Activated T-helper 1 cell treated with anti-CD3 and anti-CD28 coated beads, Interleukin-12 subunit alpha, Interleukin-12 subunit beta, Interleukin-2, Interleukin-4 antibody, amounts not matched to agents 30 ng/mL and 10 ng/mL and 1 ng/mL, durations not matched to agents 14 hours and 24 hours and 36 hours (primary cell): ENCODE data around the gene SPEM2. TPM values are rescaled to one million over a fixed set of nuclear protein-coding genes. Genes with fewer than 3 reads are reported as not detected.

ENCODE experiments used
- DNase-seq: peaks from one replicate; pipeline ENCODE4 v3.0.0; 2021; ENCODE audit warnings: low spot score
- H3K27ac Mint-ChIP-seq: one replicate; pipeline ENCODE4 v1.8.0; 2021; ENCODE audit warnings: mild to moderate bottlenecking, mixed read lengths
- H3K27me3 Mint-ChIP-seq: one replicate; pipeline ENCODE4 v1.8.0; 2022; ENCODE audit warnings: mild to moderate bottlenecking, moderate library complexity, mixed read lengths; ENCODE audit not compliant: insufficient read depth
- H3K36me3 Mint-ChIP-seq: one replicate; pipeline ENCODE4 v1.8.0; 2021; ENCODE audit warnings: low read depth, mixed read lengths
- H3K4me1 Mint-ChIP-seq: one replicate; pipeline ENCODE4 v1.8.0; 2021; ENCODE audit warnings: low read depth, mixed read lengths
- H3K4me3 Mint-ChIP-seq: one replicate; pipeline ENCODE4 v1.8.0; 2021; ENCODE audit warnings: mild to moderate bottlenecking, moderate library complexity, mixed read lengths
- H3K9me3 Mint-ChIP-seq: one replicate; pipeline ENCODE4 v1.8.0; 2021; ENCODE audit warnings: mixed read lengths
- intact Hi-C: fragments of 100-400 bp; cut with micrococcal nuclease; formaldehyde crosslinking; loops from one replicate; pipeline ENCODE4 v1.15.1; 2024
- total RNA-seq: library from RNA; stranded (reverse); gene quantifications from 2 replicates; pipeline ENCODE4 v1.2.3, GENCODE V29; 2022

Gene SPEM2
- total RNA-seq, 1 donor from 2014 or later, result not detected

DNA sequence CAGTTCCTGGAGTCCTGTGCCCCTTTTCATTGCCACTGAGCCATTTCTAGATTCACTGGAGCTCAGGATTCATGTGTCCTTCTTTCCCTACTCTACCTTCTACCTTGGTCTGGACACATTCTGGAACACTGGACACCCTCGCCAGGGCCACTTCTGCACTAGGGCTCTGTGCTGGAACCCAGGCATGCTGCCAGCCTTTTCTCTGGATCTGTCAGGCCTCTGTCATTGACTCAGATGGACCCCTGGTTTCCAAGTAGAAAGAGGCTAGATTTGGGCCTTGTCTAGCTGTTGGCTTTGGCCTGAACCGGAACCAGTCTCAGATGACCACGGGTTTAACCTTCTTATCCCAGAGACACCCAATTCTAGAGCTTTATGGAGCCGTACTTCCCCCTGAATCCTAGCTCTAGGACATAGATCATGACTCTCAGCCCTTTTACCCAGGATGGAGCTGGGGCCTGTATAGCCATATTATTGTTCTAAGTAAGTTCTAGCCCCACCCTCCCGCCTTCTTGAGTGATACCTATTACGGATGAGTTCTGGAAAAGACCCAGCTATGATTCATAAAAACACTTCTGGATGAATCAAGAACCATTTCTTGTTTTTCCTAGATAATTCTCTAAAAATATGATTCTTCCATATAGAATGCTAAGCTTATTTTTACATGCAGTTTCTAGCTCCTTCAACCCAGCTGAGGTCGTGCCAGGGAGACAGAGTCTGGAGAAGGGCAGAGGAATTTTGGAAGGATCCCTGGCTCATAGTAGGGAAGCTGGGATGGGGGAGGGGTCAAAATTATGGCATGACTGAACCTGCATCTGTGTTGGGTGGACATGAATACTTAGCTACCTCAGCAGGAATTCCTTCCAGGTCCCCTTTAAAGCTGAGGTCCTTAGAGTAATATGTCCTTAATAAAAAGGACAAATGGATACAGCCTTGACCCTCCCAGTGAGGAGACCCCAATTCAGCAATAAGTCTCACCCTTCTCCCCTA is 18.4 kb downstream of the SPEM2 start:
- peaks cover 26% of the 10 kb centered on the region for H3K4me1 Mint-ChIP-seq
- intact Hi-C loops, result no loop called here
- no peak overlapping the region for H3K27ac Mint-ChIP-seq
- H3K9me3 Mint-ChIP-seq, result no peaks in the 10 kb centered on the region
- H3K4me3 Mint-ChIP-seq, result no peak overlapping the region
- DNase-seq, result no peak
- peaks cover 31% of the 10 kb centered on the region for H3K36me3 Mint-ChIP-seq
- H3K27me3 Mint-ChIP-seq, result peaks cover 21% of the 10 kb centered on the region

- peak within 1 kb of the TSS; percentile 34 for H3K27ac Mint-ChIP-seq
- peaks cover 29% of the 10 kb centered on the region for H3K36me3 Mint-ChIP-seq
- H3K9me3 Mint-ChIP-seq, result no peaks in the 10 kb centered on the region
- no peak for DNase-seq
- intact Hi-C loops, result loop anchor here (1.0 kb wide), 1 partner anchor 10 kb away; no protein-coding TSS in a partner anchor
- peaks cover 19% of the 10 kb centered on the region for H3K27me3 Mint-ChIP-seq
- H3K4me3 Mint-ChIP-seq, result peak within 1 kb of the TSS; percentile 79
- peaks cover 20% of the 10 kb centered on the region for H3K4me1 Mint-ChIP-seq
Measured at GRCh38 chr17:7444682-7445618, 19.5 kb downstream of the SPEM2 start, which contains the start of gene CHRNB1. TSS of gene CHRNB1 (plus strand) at chr17:7445061. CDS start at chr17:7445128, 67 bp downstream.

GRCh38 chr17:7445619-7445968 is 20.2 kb downstream of the SPEM2 start:
- Mint-ChIP-seq H3K9me3 (no peaks in the 10 kb centered on the region), H3K36me3 (peaks cover 33% of the 10 kb centered on the region), H3K27ac (peak overlapping the region; percentile 34), H3K27me3 (peaks cover 19% of the 10 kb centered on the region), H3K4me1 (peaks cover 15% of the 10 kb centered on the region), H3K4me3 (peak overlapping the region; percentile 79)
- intact Hi-C loops, result loop anchor here (1.0 kb wide), 1 partner anchor 10 kb away; no protein-coding TSS in a partner anchor
- DNase-seq, result peak; percentile 24

DNA sequence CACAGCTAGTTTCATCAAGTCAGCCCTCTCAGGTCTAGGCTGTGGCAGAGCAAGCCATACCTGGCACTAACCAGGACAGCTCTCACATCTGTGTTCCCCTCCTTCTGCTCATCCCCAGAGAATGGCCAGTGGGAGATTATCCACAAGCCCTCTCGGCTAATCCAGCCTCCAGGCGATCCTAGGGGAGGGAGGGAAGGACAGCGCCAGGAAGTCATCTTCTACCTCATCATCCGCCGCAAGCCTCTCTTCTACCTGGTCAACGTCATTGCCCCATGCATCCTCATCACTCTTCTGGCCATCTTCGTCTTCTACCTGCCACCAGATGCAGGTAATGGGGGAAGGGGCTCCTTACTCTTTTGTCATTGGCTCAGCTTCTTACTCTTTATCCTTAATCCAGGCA is 23.0 kb downstream of the SPEM2 start:
- intact Hi-C loops, result no loop called here
- Mint-ChIP-seq H3K9me3 (no peaks in the 10 kb centered on the region), H3K4me3 (no peak overlapping the region), H3K27ac (no peak overlapping the region), H3K4me1 (peaks cover 16% of the 10 kb centered on the region), H3K27me3 (peaks cover 17% of the 10 kb centered on the region), H3K36me3 (peaks cover 29% of the 10 kb centered on the region)
- no peak for DNase-seq

GRCh38 chr17:7459961-7460545 is 34.6 kb downstream of the SPEM2 start:
- H3K36me3 Mint-ChIP-seq, result peaks cover 16% of the 10 kb centered on the region
- no peaks in the 10 kb centered on the region for H3K27me3 Mint-ChIP-seq
- peaks cover 17% of the 10 kb centered on the region for H3K4me1 Mint-ChIP-seq
- DNase-seq, result no peak
- intact Hi-C loops, result loop anchor here (5.0 kb wide), 2 partner anchors 153 to 423 kb away; partner anchors contain the start of genes EIF5A and SLC16A13
- no peaks in the 10 kb centered on the region for H3K9me3 Mint-ChIP-seq
- H3K4me3 Mint-ChIP-seq, result no peak overlapping the region
- H3K27ac Mint-ChIP-seq, result no peak overlapping the region

DNA sequence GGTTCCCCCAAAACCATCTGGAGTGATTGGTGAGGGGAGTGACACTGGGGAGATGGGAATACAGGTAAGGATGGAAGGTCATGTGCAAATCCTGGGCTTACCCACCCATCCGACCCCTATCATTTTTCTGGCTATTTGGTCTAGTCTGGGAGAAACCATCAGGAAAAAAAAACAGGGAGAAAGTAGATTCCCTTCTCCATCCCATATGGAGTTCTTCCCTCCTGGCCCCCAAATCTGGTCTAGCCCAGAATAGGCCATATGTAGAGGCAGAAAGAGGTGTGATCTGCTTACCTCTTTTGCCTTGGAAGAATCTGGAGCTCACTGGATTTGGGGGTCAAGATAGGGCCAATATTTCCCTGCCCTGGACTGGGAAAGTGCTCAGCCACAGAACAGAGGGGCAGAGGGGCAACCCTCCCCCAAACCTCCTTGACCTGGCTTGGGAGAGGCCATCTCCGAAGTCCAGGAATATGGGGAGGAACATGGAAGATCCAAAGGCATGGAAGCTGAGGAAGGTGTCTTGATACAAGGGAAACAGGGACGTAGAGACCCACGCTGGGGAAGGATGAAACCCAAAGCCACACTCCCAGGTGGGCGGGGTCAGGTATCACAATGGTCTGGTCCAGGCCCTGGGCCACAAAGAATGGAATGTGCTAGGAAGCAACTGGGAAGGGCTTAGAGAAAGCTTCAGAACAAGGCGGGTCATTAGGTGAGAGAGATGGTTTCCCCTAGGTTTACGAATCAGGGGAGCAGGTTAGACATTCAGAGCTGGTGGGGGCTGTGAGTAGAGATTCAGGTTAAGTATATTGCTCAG is 35.6 kb downstream of the SPEM2 start:
- Mint-ChIP-seq H3K27ac (no peak overlapping the region), H3K36me3 (peaks cover 16% of the 10 kb centered on the region), H3K9me3 (no peaks in the 10 kb centered on the region), H3K27me3 (no peaks in the 10 kb centered on the region), H3K4me1 (peaks cover 15% of the 10 kb centered on the region), H3K4me3 (no peak overlapping the region)
- intact Hi-C loops, result no loop called here
- no peak for DNase-seq

GRCh38 chr17:7462474-7463371 is 37.3 kb downstream of the SPEM2 start:
- peaks cover 17% of the 10 kb centered on the region for H3K36me3 Mint-ChIP-seq
- peaks cover 7% of the 10 kb centered on the region for H3K4me1 Mint-ChIP-seq
- H3K27ac Mint-ChIP-seq, result no peak overlapping the region

DNA sequence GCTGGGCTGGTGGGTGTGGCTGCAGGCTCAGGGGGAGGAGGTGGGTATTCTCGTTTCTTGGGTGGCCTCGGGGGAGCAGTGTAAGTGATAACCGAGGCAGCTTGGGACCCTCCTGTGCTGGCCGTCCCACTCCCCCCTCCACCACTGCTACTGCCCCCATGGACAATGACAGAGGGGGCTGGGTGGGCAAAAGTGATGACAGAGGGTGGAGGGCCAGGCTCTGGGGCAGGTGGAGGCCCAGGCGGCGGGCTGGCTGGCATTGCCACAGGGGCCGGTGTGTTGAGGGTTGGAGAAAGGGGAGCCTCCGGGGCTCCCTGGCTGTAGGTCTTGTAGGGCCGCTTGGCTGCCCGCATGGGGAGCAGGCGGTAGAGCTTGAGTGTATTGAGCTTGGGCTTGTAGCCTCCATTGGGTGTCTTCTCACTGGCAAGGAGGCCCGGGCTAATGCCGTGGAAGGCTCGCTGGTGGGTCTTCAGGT is 38.0 kb downstream of the SPEM2 start:
- Mint-ChIP-seq H3K27me3 (no peaks in the 10 kb centered on the region), H3K4me1 (peaks cover 6% of the 10 kb centered on the region), H3K27ac (no peak overlapping the region), H3K36me3 (peaks cover 17% of the 10 kb centered on the region), H3K4me3 (no peak overlapping the region), H3K9me3 (no peaks in the 10 kb centered on the region)
- intact Hi-C loops, result no loop called here
- DNase-seq, result no peak

More at GRCh38 chr17:7462474-7463371, 37.3 kb downstream of the SPEM2 start:
- intact Hi-C loops, result no loop called here
- Mint-ChIP-seq H3K9me3 (no peaks in the 10 kb centered on the region), H3K27me3 (no peaks in the 10 kb centered on the region), H3K4me3 (no peak overlapping the region)
- DNase-seq, result no peak

DNA sequence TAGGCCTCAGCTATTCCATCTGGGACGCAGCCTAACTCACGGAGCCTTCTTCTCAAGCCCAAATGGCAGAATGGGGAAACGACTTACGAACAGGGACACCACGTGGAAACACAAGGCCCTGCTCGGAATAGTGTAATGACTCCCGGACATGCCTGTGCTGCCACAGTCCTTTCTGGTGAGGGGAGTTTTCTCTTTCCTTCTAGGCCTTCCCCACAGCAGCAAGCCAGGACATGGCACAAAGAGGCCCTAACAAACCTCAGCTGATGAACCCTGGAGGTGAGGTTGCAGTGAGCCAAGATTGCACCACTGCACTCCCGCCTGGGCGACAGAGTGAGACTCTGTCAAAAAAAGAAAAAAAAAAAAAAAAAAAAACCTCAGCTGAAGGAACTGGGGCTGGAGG is 38.7 kb downstream of the SPEM2 start:
- H3K36me3 Mint-ChIP-seq, result peaks cover 15% of the 10 kb centered on the region
- H3K4me1 Mint-ChIP-seq, result peaks cover 6% of the 10 kb centered on the region
- intact Hi-C loops, result no loop called here
- no peak overlapping the region for H3K4me3 Mint-ChIP-seq
- H3K27ac Mint-ChIP-seq, result no peak overlapping the region
- no peak for DNase-seq
- no peaks in the 10 kb centered on the region for H3K27me3 Mint-ChIP-seq
- H3K9me3 Mint-ChIP-seq, result no peaks in the 10 kb centered on the region

GRCh38 chr17:7465597-7466275 is 40.3 kb downstream of the SPEM2 start:
- no peak overlapping the region for H3K4me3 Mint-ChIP-seq
- H3K4me1 Mint-ChIP-seq, result peaks cover 6% of the 10 kb centered on the region
- H3K36me3 Mint-ChIP-seq, result peaks cover 8% of the 10 kb centered on the region
- H3K27ac Mint-ChIP-seq, result no peak overlapping the region
- no peaks in the 10 kb centered on the region for H3K27me3 Mint-ChIP-seq
- intact Hi-C loops, result no loop called here
- no peaks in the 10 kb centered on the region for H3K9me3 Mint-ChIP-seq
- DNase-seq, result no peak

DNA sequence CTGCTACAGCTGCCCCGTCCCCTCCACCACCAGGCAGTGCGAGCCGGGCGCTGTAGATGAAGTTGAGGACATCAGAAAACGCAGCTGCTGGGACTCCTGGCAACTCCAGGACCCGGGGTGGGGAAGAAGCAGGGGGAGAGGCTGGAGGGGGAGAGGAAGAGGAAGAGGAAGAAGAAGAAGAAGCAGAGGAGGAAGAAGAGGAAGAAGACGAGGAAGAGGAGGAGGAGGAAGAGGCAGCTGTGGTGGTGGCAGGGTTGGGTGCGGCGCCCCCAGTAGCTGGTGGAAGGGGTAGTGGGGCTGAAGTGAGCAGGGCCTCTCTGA is 40.9 kb downstream of the SPEM2 start:
- H3K27me3 Mint-ChIP-seq, result no peaks in the 10 kb centered on the region
- H3K36me3 Mint-ChIP-seq, result peaks cover 4% of the 10 kb centered on the region
- H3K27ac Mint-ChIP-seq, result peak overlapping the region; percentile 52
- H3K4me3 Mint-ChIP-seq, result no peak overlapping the region
- H3K4me1 Mint-ChIP-seq, result peaks cover 7% of the 10 kb centered on the region
- intact Hi-C loops, result no loop called here
- DNase-seq, result no peak
- no peaks in the 10 kb centered on the region for H3K9me3 Mint-ChIP-seq
